ENCODE measurements around the gene HSPA9. TPM values are rescaled to one million over a fixed set of nuclear protein-coding genes. Genes with fewer than 3 reads are reported as not detected.

Gene HSPA9
- total and polyA plus RNA-seq, 8 donors = 33.9 to 177 (median 82.7) TPM

DNA sequence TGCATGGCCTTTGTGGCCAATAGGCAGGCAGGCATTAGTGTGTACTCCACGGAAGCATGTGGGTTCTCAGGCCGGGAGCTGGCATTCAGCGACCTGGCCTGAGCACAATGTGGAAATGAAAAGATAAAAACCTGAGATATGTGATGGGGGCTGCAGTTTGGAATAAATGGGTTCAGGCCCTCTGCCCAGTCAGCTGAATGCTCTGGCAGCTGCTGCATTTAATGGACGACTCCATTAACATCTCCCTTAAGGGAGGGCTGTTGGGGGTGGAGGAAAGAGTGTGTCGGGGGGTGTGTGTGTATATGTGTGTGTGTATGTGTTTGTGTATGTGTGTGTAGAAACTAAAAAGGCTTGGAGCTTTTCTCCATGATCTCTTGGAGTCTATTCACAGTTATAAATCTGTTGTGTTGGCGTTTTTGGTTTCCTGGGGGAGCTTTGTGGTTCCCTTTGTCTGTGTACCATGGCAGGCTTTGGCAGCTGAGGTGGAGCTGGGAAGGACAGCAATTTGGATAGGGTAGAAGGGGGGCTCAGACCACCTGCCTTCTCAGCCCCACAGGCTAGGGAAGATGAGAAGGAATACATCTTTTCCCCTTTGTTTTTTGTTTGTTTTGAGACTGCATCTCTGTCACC is 27.3 kb upstream of the HSPA9 start:
- TF ChIP-seq, protein P1, sequence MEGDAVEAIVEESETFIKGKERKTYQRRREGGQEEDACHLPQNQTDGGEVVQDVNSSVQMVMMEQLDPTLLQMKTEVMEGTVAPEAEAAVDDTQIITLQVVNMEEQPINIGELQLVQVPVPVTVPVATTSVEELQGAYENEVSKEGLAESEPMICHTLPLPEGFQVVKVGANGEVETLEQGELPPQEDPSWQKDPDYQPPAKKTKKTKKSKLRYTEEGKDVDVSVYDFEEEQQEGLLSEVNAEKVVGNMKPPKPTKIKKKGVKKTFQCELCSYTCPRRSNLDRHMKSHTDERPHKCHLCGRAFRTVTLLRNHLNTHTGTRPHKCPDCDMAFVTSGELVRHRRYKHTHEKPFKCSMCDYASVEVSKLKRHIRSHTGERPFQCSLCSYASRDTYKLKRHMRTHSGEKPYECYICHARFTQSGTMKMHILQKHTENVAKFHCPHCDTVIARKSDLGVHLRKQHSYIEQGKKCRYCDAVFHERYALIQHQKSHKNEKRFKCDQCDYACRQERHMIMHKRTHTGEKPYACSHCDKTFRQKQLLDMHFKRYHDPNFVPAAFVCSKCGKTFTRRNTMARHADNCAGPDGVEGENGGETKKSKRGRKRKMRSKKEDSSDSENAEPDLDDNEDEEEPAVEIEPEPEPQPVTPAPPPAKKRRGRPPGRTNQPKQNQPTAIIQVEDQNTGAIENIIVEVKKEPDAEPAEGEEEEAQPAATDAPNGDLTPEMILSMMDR (IDR thresholded peaks at IDR 0.05) = no peak
- Histone ChIP-seq H3K27ac (no peak overlapping the region), H3K4me3 (no peak overlapping the region), H3K9me3 (no peaks in the 10 kb centered on the region), H3K4me1 (peaks cover 0 to 8% (median 6%) of the 10 kb centered on the region in 3 donors), H3K36me3 (no peaks in the 10 kb centered on the region), H3K27me3 (no peaks in the 10 kb centered on the region)
- no peak for DNase-seq
- no peak for ATAC-seq
- intact Hi-C loops (cut with DNase I) = no loop called here
- no peak for FAIRE-seq
- WGBS, 2 donors = 82 to 87% methylated on average over 6 of the region's 6 CpGs

- peak overlapping the region; percentile 55 to 74 (median 64) for H3K27ac ChIP-seq
- H3K36me3 ChIP-seq = no peaks in the 10 kb centered on the region
- no peak for FAIRE-seq
Measured at GRCh38 chr5:138601444-138601843, 26.2 kb upstream of the HSPA9 start.

DNA sequence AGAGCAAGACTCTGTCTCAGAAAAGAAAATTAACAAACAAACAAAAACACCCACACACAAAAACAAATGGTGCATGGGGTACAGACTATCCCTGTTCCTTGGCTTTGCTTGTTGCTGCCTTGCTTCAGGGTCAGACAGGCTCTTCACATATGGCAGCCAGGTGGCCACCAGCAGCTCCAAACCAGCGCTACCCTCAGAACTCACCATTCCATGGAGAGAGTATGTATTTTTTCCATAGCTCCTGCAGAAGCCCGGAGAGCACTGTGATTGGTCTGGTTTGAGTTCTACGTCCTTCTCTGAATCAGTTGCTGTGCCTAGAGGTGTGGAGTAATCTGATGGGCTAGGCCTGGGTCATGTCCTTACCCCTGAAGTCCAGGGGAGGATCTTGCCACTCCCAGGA is 25.2 kb upstream of the HSPA9 start:
- Histone ChIP-seq H3K36me3 (no peaks in the 10 kb centered on the region), H3K4me1 (peaks cover 0 to 8% (median 6%) of the 10 kb centered on the region in 3 donors), H3K27me3 (no peaks in the 10 kb centered on the region), H3K27ac (no peak overlapping the region), H3K9me3 (no peaks in the 10 kb centered on the region), H3K4me3 (no peak overlapping the region)
- no peak for ATAC-seq
- TF ChIP-seq, protein P1 (IDR thresholded peaks at IDR 0.05) = no peak
- no peak for DNase-seq
- intact Hi-C loops (cut with DNase I) = no loop called here
- 98% methylated on average over 3 of the region's 3 CpGs for WGBS, 2 donors
- no peak for FAIRE-seq

More at GRCh38 chr5:138601444-138601843, 26.2 kb upstream of the HSPA9 start:
- Histone ChIP-seq H3K4me3 (no peak overlapping the region), H3K27me3 (no peaks in the 10 kb centered on the region), H3K9me3 (no peaks in the 10 kb centered on the region), H3K4me1 (peaks cover 0 to 8% (median 6%) of the 10 kb centered on the region in 3 donors)
- intact Hi-C loops (cut with DNase I) = no loop called here
- TF ChIP-seq, protein P1 (IDR thresholded peaks at IDR 0.05) = no peak
- 25 to 32% methylated on average over 3 of the region's 3 CpGs for WGBS, 2 donors
- ATAC-seq = peak; percentile 95 to 97 (median 96)
- DNase-seq = peak in 4 of 6 donors; percentile 32 to 78 (median 73)

DNA sequence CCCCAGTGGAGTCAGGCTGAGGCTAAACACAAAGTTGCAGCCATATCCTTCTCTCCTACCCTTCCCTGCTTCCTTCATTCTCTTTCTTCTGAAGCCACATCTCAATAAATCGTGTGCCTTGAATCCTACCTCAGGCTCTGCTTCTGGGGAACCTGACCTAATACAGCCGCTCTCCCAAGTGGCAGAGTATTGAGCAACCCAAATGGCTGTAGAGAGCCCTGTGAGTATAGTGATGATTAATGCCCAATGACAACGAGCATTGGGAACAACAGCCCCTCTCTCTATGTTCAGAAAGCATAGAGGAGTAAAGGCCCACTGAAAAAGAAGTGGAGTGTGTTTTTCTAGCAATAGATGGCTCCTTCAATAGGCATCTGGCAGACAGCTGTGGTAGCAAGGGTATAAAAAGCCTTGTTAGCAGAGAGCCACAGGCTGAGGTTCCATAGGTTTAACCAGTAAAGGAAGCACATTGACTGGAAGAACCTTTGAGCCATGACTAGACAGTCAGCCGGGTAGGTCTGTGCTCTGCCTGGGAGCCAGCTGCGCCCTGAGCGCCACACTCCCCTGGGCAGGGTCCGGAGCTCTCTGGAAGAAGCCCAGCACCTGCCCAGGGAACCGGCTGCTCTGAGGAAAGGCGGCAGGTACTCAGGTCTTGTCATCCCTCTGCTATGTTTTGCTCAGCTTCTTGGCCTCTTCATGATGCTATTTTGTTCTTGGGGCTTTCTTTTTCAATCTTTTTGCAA is 22.6 kb upstream of the HSPA9 start:
- Histone ChIP-seq H3K9me3 (no peaks in the 10 kb centered on the region), H3K36me3 (no peaks in the 10 kb centered on the region), H3K4me1 (peaks cover 0 to 8% (median 4%) of the 10 kb centered on the region in 3 donors), H3K27ac (no peak overlapping the region), H3K27me3 (no peaks in the 10 kb centered on the region), H3K4me3 (no peak overlapping the region)
- TF ChIP-seq, protein P1 (IDR thresholded peaks at IDR 0.05) = no peak
- intact Hi-C loops (cut with DNase I) = no loop called here
- WGBS, 2 donors = 84 to 89% methylated on average over 9 of the region's 9 CpGs
- DNase-seq (no peak), FAIRE-seq (no peak), ATAC-seq (no peak)

Measured in pancreas (tissue), 10 donors.